ENCODE measurements around the gene COPS3. TPM values are rescaled to one million over a fixed set of nuclear protein-coding genes. Genes with fewer than 3 reads are reported as not detected.
A peak's percentile ranks its signal among the peaks of the same experiment; 100 is the strongest.

The COPS3 gene
- total and polyA plus RNA-seq, 2 of the 8 experiments (the other 6 are each of a cell fraction or from before 2014, with no cell fraction given), result 82.9 to 110 TPM

GRCh38 chr17:17206124-17206912 is 74.7 kb downstream of the COPS3 start, which contains the start of gene PLD6:
Gene PLD6, minus strand, starts transcription at chr17:17206333. Its CDS starts 47 bp downstream, at chr17:17206286.
- Histone ChIP-seq H4K8ac (ENCODE audit: extremely low read depth, insufficient read depth, low read length) (peak within 1 kb of the TSS; percentile 85), H2BK20ac (ENCODE audit: low read length) (no peak within 1 kb of the TSS), H2AK5ac (ENCODE audit: low read depth, low read length) (no peak within 1 kb of the TSS), H3K36me3 (ENCODE audit: control insufficient read depth in 2 of 4, insufficient read depth in 4 of 4, low read length in 3 of 4) (no peaks in the 10 kb centered on the region), H3K56ac (replicated peaks; ENCODE audit: insufficient read length, low read depth, low read length) (no peak within 1 kb of the TSS), H2AFZ (ENCODE audit: low read length) (no peak within 1 kb of the TSS), H3K79me2 (ENCODE audit: control insufficient read depth in 1 of 2, insufficient read depth in 2 of 2, low read length in 2 of 2) (no peaks in the 10 kb centered on the region), H3K9ac (replicated peaks in 1 of 4; ENCODE audit: extremely low read depth in 1 of 4, low read depth in 3 of 4, low read length in 3 of 4) (no peak within 1 kb of the TSS), H4K5ac (ENCODE audit: insufficient read length, low read depth, low read length) (no peak within 1 kb of the TSS), H3K27me3 (replicated peaks in 1 of 4; ENCODE audit: control insufficient read depth in 3 of 4, extremely low read depth in 1 of 4, insufficient read depth in 3 of 4, low read length in 3 of 4) (no peaks in the 10 kb centered on the region), H4K91ac (replicated peaks; ENCODE audit: insufficient read length, low read length) (no peak within 1 kb of the TSS), H2BK12ac (ENCODE audit: low read depth, low read length) (no peak within 1 kb of the TSS), H3K79me1 (ENCODE audit: low read depth, low read length) (no peaks in the 10 kb centered on the region), H2BK120ac (replicated peaks; ENCODE audit: low read depth, low read length) (no peak within 1 kb of the TSS), H3K23me2 (ENCODE audit: low read depth, low read length) (no peaks in the 10 kb centered on the region), H3K4me1 (replicated peaks in 1 of 4; ENCODE audit: control insufficient read depth in 3 of 4, insufficient read depth in 4 of 4, low read length in 3 of 4) (no peaks in the 10 kb centered on the region; a peak in 1 of 7 replicates), H2BK15ac (ENCODE audit: low read length) (no peak within 1 kb of the TSS), H2BK5ac (ENCODE audit: low read depth, low read length) (no peak within 1 kb of the TSS), H3K4me3 (ENCODE audit: extremely low read depth in 1 of 4, insufficient read depth in 2 of 4, low read depth in 3 of 4, low read length in 4 of 4) (no peak within 1 kb of the TSS), H3K27ac (ENCODE audit: low read depth, low read length) (no peak within 1 kb of the TSS), H3K23ac (ENCODE audit: insufficient read length) (no peak within 1 kb of the TSS), H4K20me1 (replicated peaks in 1 of 2; ENCODE audit: control insufficient read depth in 1 of 2, insufficient read depth in 2 of 2, low read length in 2 of 2) (peaks cover 0 to 2% of the 10 kb centered on the region in 2 experiments), H3K18ac (ENCODE audit: extremely low read depth, low read length) (no peak within 1 kb of the TSS), H3K9me3 (ENCODE audit: insufficient read depth in 2 of 2, low read depth in 1 of 2, low read length in 1 of 2) (peaks cover 0 to 3% of the 10 kb centered on the region in 2 experiments; a peak in 1 of 4 replicates), H3K4me2 (ENCODE audit: insufficient read depth in 1 of 2, low read depth in 2 of 2, low read length in 2 of 2) (no peak within 1 kb of the TSS), H3K4ac (replicated peaks; ENCODE audit: insufficient read length, low read depth, low read length) (no peak within 1 kb of the TSS), H3K14ac (ENCODE audit: insufficient read length) (no peak within 1 kb of the TSS)
- 96% methylated on average over 46 of the region's 78 CpGs; no CpG with 5 or more reads in 1 of the 2 experiments for WGBS, 2 experiments (ENCODE audit: extremely low coverage in 1 of 2, insufficient coverage in 1 of 2, insufficient read length in 1 of 2, insufficient replicate concordance in 2 of 2, low coverage in 1 of 2, low lambda C conversion rate in 2 of 2, missing lambda C conversion rate in 1 of 2)
- ChIA-PET CTCF (ENCODE audit: partially characterized antibody) (interaction anchor here (0.9 to 1.3 kb wide), 2 partner anchors 12 to 63 kb away, joined by 3 to 4 read pairs; no protein-coding TSS in a partner anchor), POLR2A (ENCODE audit: partially characterized antibody) (no interaction called here)
- FAIRE-seq (no peak), DNase-seq (ENCODE audit: low read depth in 1 of 2, low spot score in 2 of 2) (no peak)
- TF ChIP-seq SRF (IDR thresholded peaks at IDR 0.05; ENCODE audit: low read depth, low read length) (no peak), MAX (IDR thresholded peaks at IDR 0.05) (peak; percentile 10; the same call in 1 of the 2 replicates), FOSL1 (IDR thresholded peaks at IDR 0.05; ENCODE audit: insufficient read depth, low read depth, low read length) (peak; percentile 90), KDM1A (IDR thresholded peaks at IDR 0.05; ENCODE audit: borderline replicate concordance, low read length) (peak; percentile 75; the same call in 1 of the 2 replicates), EGR1 (IDR thresholded peaks at IDR 0.05; ENCODE audit: borderline replicate concordance, low read depth, low read length) (peak; percentile 99), JUN (IDR thresholded peaks at IDR 0.05; ENCODE audit: low read depth, low read length) (no peak), ATF3 (IDR thresholded peaks at IDR 0.05; ENCODE audit: insufficient read depth, low read depth, low read length) (no peak)
